ENCODE data around the gene CA5A.

The CA5A gene

GRCh38 chr16:87952751-87953150 lies 16.4 kb upstream of the CA5A start:
- POLR2A ChIA-PET (ENCODE audit: low non-redundant PET), result interaction anchor here (0.6 kb wide), 1 partner anchor 95 kb away, joined by 3 read pairs; no protein-coding TSS in a partner anchor
- DNase-seq (ENCODE audit: low spot score), result no peak
- CTCF ChIA-PET, result interaction anchor here (0.6 to 1.8 kb wide), 2 partner anchors 10 to 22 kb away, joined by 4 to 6 read pairs; no protein-coding TSS in a partner anchor
- TF ChIP-seq CTCF (conservative IDR thresholded peaks at IDR 0.05; ENCODE audit: low read depth), result no peak
- peak overlapping the region; percentile 92; the same call in 1 of the 2 replicates for H3K27ac ChIP-seq

- ChIA-PET POLR2A (ENCODE audit: low non-redundant PET) (interaction anchor here (1.0 kb wide), 1 partner anchor 11 kb away, joined by 4 read pairs; no protein-coding TSS in a partner anchor), CTCF (interaction anchor here (0.6 kb wide), 1 partner anchor 172 kb away, joined by 4 read pairs; no protein-coding TSS in a partner anchor)
- peak; percentile 19 for DNase-seq (ENCODE audit: low spot score)
- TF ChIP-seq CTCF (conservative IDR thresholded peaks at IDR 0.05; ENCODE audit: low read depth), result 0 out of 2 replicates have a peak, but pooled peaks have one; percentile 20
- H3K27ac ChIP-seq, result peak overlapping the region; percentile 92
Observed at GRCh38 chr16:87951552-87952538, 15.5 kb upstream of the CA5A start.

GRCh38 chr16:87950765-87951551 lies 14.6 kb upstream of the CA5A start, which contains the start of gene BANP:
TSS of gene BANP (plus strand) at chr16:87951434. CDS start at chr16:87975116, 23,682 bp downstream.
- peak within 1 kb of the TSS; percentile 92 for H3K27ac ChIP-seq
- TF ChIP-seq CTCF (conservative IDR thresholded peaks at IDR 0.05; ENCODE audit: low read depth), result peak; percentile 51
- POLR2A ChIA-PET (ENCODE audit: low non-redundant PET), result interaction anchor here (1.0 kb wide), 1 partner anchor 10 kb away, joined by 4 read pairs; no protein-coding TSS in a partner anchor
- DNase-seq (ENCODE audit: low spot score), result peak; percentile 96
- CTCF ChIA-PET, result interaction anchor here (0.6 kb wide), 1 partner anchor 172 kb away, joined by 4 read pairs; no protein-coding TSS in a partner anchor

- no peak for TF ChIP-seq CTCF (conservative IDR thresholded peaks at IDR 0.05; ENCODE audit: low read depth)
- ChIA-PET POLR2A (ENCODE audit: low non-redundant PET) (no interaction called here), CTCF (no interaction called here)
- H3K27ac ChIP-seq, result no peak overlapping the region
- no peak for DNase-seq (ENCODE audit: low spot score)
Observed at GRCh38 chr16:87949071-87949744, 12.9 kb upstream of the CA5A start.

GRCh38 chr16:87948735-87949070 lies 12.4 kb upstream of the CA5A start:
- CTCF ChIA-PET, result no interaction called here
- no peak for TF ChIP-seq CTCF (conservative IDR thresholded peaks at IDR 0.05; ENCODE audit: low read depth)
- no peak for DNase-seq (ENCODE audit: low spot score)
- POLR2A ChIA-PET (ENCODE audit: low non-redundant PET), result no interaction called here
- H3K27ac ChIP-seq, result no peak overlapping the region

All from RWPE1 (cell line).